ENCODE data around the gene MEF2B. TPM values are rescaled to one million over a fixed set of nuclear protein-coding genes. Genes with fewer than 3 reads are reported as not detected.

The MEF2B gene
- total and polyA plus RNA-seq, 2 donors (not counting 3 experiments of a cell fraction or from before 2014, with no cell fraction given): 0.52 to 1.2 TPM

- no TSS peak for BruUV-seq (replicated peaks)
- TF ChIP-seq EZH2 (IDR thresholded peaks at IDR 0.05; ENCODE audit: borderline replicate concordance, low read depth, low read length, severe bottlenecking) (no peak), JUN (IDR thresholded peaks at IDR 0.05; ENCODE audit: borderline replicate concordance, insufficient read depth, insufficient read length, low read depth) (no peak), CTCF (IDR thresholded peaks at IDR 0.05; ENCODE audit: extremely low read depth in 1 of 2, insufficient read depth in 1 of 2, low read depth in 1 of 2, low read length in 2 of 2) (no peak), POLR2A (IDR thresholded peaks at IDR 0.05; ENCODE audit: low read depth, low read length) (peak; percentile 76), FOS (IDR thresholded peaks at IDR 0.05; ENCODE audit: borderline replicate concordance, insufficient read depth, low read length) (no peak), MYC (IDR thresholded peaks at IDR 0.05; ENCODE audit: low read depth, low read length) (no peak), GATA2 (IDR thresholded peaks at IDR 0.05; ENCODE audit: insufficient read depth, insufficient read length, low read depth, low read length) (peak; percentile 33), MAX (IDR thresholded peaks at IDR 0.05; ENCODE audit: insufficient read depth, insufficient read length) (peak; percentile 76), POLR2AphosphoS5 (IDR thresholded peaks at IDR 0.05; ENCODE audit: insufficient read depth, low read depth, low read length) (peak; percentile 73)
- Histone ChIP-seq H3K4me2 (ENCODE audit: insufficient read depth, low read length) (peak within 1 kb of the TSS; percentile 81), H3K4me3 (replicated peaks in 1 of 3; ENCODE audit: insufficient read depth in 1 of 3, low read depth in 1 of 3, low read length in 3 of 3) (peak within 1 kb of the TSS; percentile 50 to 72 (median 70)), H3K36me3 (ENCODE audit: control insufficient read depth in 2 of 2, extremely low read depth in 1 of 2, insufficient read depth in 2 of 2, low read length in 2 of 2) (no peaks in the 10 kb centered on the region), H3K27ac (ENCODE audit: insufficient read depth, low read depth, low read length) (peak within 1 kb of the TSS; percentile 45), H3K27me3 (ENCODE audit: control insufficient read depth in 2 of 2, insufficient read depth in 2 of 2, low read length in 2 of 2) (no peaks in the 10 kb centered on the region), H3K4me1 (ENCODE audit: control insufficient read depth, extremely low read depth, insufficient read depth, low read length) (peaks cover 8% of the 10 kb centered on the region), H2AFZ (ENCODE audit: low read depth, low read length) (peak within 1 kb of the TSS; percentile 95), H4K20me1 (replicated peaks; ENCODE audit: control insufficient read depth, extremely low read depth, insufficient read depth, low read length) (no peaks in the 10 kb centered on the region), H3K79me2 (ENCODE audit: control insufficient read depth, insufficient read depth, low read length) (no peaks in the 10 kb centered on the region), H3K9me3 (replicated peaks; ENCODE audit: control insufficient read depth, insufficient read depth, low read length) (no peaks in the 10 kb centered on the region), H3K9me1 (replicated peaks; ENCODE audit: control insufficient read depth, extremely low read depth, insufficient read depth, low read length) (no peaks in the 10 kb centered on the region), H3K9ac (replicated peaks; ENCODE audit: extremely low read depth, insufficient read depth, low read length) (peak within 1 kb of the TSS; percentile 81)
- POLR2A ChIA-PET: no interaction called here
- CTCF ChIA-PET: interaction anchor here (1.0 to 1.5 kb wide), 4 partner anchors 36 to 266 kb away, joined by 3 to 9 read pairs (median 4); no protein-coding TSS in a partner anchor
- DNase-seq (ENCODE audit: low read depth, low spot score) (peak; percentile 99), FAIRE-seq (peak; percentile 100)
- intact Hi-C loops (cut with micrococcal nuclease): loop anchor here (2.0 kb wide), 1 partner anchor 76 kb away; the partner anchor contains the start of gene SLC25A42
- dilution Hi-C loops (cut with MboI; ENCODE audit: extremely low pct_ligation_motif_present, low sequenced_read_pairs): no loop called here
These were observed 31.7 kb downstream of the MEF2B start, which contains the start of gene TMEM161A for GRCh38 chr19:19138109-19138981. TSS of gene TMEM161A (minus strand) at chr19:19138478. CDS start at chr19:19138428, 50 bp downstream.
